Fibroblast of lung (primary cell): ENCODE data around the gene PPP2R5C. TPM values are rescaled to one million over a fixed set of nuclear protein-coding genes. Genes with fewer than 3 reads are reported as not detected.
A peak's percentile ranks its signal among the peaks of the same experiment; 100 is the strongest.

Experiments used
- DNase-seq, 2 donors: peaks; one replicate each; pipeline versions ENCODE4 v3.0.0 to v3.0.0-alpha.2; 2010; ENCODE audit warnings: low read depth in 2 of 2
- H2AFZ ChIP-seq: 2 replicates; pipeline ENCODE4 v1.5.1; 2012; ENCODE audit warnings: low read length, control low read depth, inconsistent platforms
- H3K27ac ChIP-seq: 2 replicates; pipeline ENCODE4 v1.5.1; 2011; ENCODE audit warnings: low read length, control low read depth; ENCODE audit not compliant: insufficient read depth
- H3K27me3 ChIP-seq: 2 replicates; pipeline ENCODE4 v1.5.1; 2011; ENCODE audit warnings: mild to moderate bottlenecking, low read length; ENCODE audit not compliant: control insufficient read depth, insufficient read depth
- H3K36me3 ChIP-seq: 2 replicates; pipeline ENCODE4 v1.5.1; 2011; ENCODE audit warnings: low read length; ENCODE audit not compliant: control insufficient read depth, insufficient read depth
- H3K4me1 ChIP-seq: 2 replicates; pipeline ENCODE4 v1.5.1; 2011; ENCODE audit warnings: low read length; ENCODE audit not compliant: control insufficient read depth, insufficient read depth; ENCODE audit errors: extremely low read depth
- H3K4me2 ChIP-seq: 2 replicates; pipeline ENCODE4 v1.5.1; 2011; ENCODE audit warnings: low read length, control low read depth; ENCODE audit not compliant: insufficient read depth; ENCODE audit errors: extremely low read depth
- H3K4me3 ChIP-seq, 4 experiments: fragments of 200-600 bp in 1 of 4; sonication (generic) in 1 of 4; replicated peaks in 1 of 4; 2 replicates each; pipeline ENCODE4 v1.5.1; 2011 to 2016; ENCODE audit warnings: low read length in 4 of 4, low read depth in 3 of 4, mild to moderate bottlenecking in 3 of 4, control low read depth in 2 of 4, inconsistent platforms in 1 of 4, mixed read lengths in 1 of 4; ENCODE audit not compliant: insufficient read depth in 1 of 4; ENCODE audit errors: control extremely low read depth in 1 of 4
- H3K79me2 ChIP-seq: 2 replicates; pipeline ENCODE4 v1.5.1; 2012; ENCODE audit warnings: mild to moderate bottlenecking, low read length, inconsistent platforms; ENCODE audit not compliant: control insufficient read depth, insufficient read depth
- H3K9ac ChIP-seq: 2 replicates; pipeline ENCODE4 v1.5.1; 2011; ENCODE audit warnings: mild to moderate bottlenecking, low read length, control low read depth; ENCODE audit not compliant: insufficient read depth
- H3K9me3 ChIP-seq: 2 replicates; pipeline ENCODE4 v1.5.1; 2012; ENCODE audit warnings: low read depth, low read length; ENCODE audit not compliant: control insufficient read depth, insufficient read depth
- H4K20me1 ChIP-seq: 2 replicates; pipeline ENCODE4 v1.5.1; 2011; ENCODE audit warnings: low read length; ENCODE audit not compliant: control insufficient read depth, insufficient read depth; ENCODE audit errors: extremely low read depth
- EZH2 ChIP-seq: IDR thresholded peaks from 2 replicates; pipeline ENCODE4 v1.5.1; 2012; ENCODE audit warnings: low read length, control low read depth, mild to moderate bottlenecking; ENCODE audit errors: missing control alignments
- polyA plus RNA-seq, 2 donors: library from polyadenylated mRNA; depleted of rRNA in 1 of 2; stranded (reverse) in 1 of 2; unstranded in 1 of 2; fragments of >200 nt; gene quantifications; 2 replicates each; pipeline ENCODE4 v1.2.1, GENCODE V29; 2011 to 2012; ENCODE audit warnings: missing spikeins in 1 of 2
- total RNA-seq: library from RNA; depleted of rRNA; stranded (reverse); fragments of >200 nt; gene quantifications from 2 replicates; pipeline ENCODE4 v1.2.1, GENCODE V29; 2014
- TF ChIP-seq, protein P1 (sequence below), 2 donors: IDR thresholded peaks in 1 of 2; conservative IDR thresholded peaks in 1 of 2; 1 replicate in 1 of 2; 2 replicates in 1 of 2; pipeline ENCODE4 v1.5.1; 2011 to 2012; ENCODE audit warnings: low read length in 2 of 2, control low read depth in 1 of 2, inconsistent platforms in 1 of 2, low read depth in 1 of 2, mild to moderate bottlenecking in 1 of 2

Gene PPP2R5C
- total and polyA plus RNA-seq, 2 donors (not counting 1 experiment from before 2014, with no cell fraction given): 86.0 to 116 TPM

DNA sequence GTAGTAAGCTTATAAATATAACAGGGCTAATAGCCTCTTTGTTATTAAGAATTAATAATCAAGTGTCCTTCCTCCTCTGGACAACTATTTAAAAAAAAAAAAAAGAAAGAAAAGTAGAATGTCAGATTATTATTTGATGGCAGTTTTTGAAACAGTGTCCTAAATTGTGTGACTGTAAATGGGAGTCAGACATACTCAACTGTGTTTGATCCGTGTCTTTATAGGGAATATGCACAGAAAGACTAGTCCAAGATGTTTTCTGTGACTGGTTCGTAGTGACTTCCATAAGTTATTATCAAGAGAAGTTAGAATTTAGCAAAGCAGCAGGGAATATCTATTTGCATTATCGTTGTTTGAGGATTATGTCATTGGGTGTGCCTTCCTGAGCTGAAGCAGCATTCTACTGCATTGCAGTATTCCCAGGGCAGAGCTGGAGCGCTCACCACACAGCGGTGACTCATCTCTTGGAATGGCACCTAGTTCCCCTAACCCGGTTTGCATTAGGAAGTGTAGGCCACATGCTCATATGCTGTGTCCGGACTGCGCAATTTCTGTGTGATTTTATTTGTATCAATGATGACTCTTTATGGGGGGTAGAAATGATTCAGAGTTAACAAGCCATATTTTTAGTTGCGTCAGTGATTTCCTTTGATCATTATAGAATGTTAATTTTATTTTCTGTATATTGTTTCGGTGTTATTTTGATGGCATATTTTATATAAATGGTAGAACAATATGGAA is 210.8 kb downstream of the PPP2R5C start:
- H3K4me3 ChIP-seq: peak overlapping the region; percentile 12 to 39 (median 22)
- peaks cover 11% of the 10 kb centered on the region for H3K4me1 ChIP-seq
- TF ChIP-seq EZH2: no peak
- TF ChIP-seq, protein P1, sequence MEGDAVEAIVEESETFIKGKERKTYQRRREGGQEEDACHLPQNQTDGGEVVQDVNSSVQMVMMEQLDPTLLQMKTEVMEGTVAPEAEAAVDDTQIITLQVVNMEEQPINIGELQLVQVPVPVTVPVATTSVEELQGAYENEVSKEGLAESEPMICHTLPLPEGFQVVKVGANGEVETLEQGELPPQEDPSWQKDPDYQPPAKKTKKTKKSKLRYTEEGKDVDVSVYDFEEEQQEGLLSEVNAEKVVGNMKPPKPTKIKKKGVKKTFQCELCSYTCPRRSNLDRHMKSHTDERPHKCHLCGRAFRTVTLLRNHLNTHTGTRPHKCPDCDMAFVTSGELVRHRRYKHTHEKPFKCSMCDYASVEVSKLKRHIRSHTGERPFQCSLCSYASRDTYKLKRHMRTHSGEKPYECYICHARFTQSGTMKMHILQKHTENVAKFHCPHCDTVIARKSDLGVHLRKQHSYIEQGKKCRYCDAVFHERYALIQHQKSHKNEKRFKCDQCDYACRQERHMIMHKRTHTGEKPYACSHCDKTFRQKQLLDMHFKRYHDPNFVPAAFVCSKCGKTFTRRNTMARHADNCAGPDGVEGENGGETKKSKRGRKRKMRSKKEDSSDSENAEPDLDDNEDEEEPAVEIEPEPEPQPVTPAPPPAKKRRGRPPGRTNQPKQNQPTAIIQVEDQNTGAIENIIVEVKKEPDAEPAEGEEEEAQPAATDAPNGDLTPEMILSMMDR (conservative IDR thresholded peaks at IDR 0.05 in 1 of 2, IDR thresholded peaks at IDR 0.05 in 1 of 2; ENCODE audit: low read depth in 1 of 2, low read length in 2 of 2): no peak
- H3K9ac ChIP-seq: peak overlapping the region; percentile 44
- peak overlapping the region; percentile 90 for H3K4me2 ChIP-seq
- peak overlapping the region; percentile 80 for H3K27ac ChIP-seq
- peaks cover 78% of the 10 kb centered on the region for H3K79me2 ChIP-seq
- no peaks in the 10 kb centered on the region for H3K27me3 ChIP-seq
- no peak overlapping the region for H2AFZ ChIP-seq
- H3K9me3 ChIP-seq: no peaks in the 10 kb centered on the region
- H3K36me3 ChIP-seq: peaks cover 4% of the 10 kb centered on the region
- peak; percentile 99 to 100 for DNase-seq
- H4K20me1 ChIP-seq: peaks cover 2% of the 10 kb centered on the region

GRCh38 chr14:101973356-101973755 is 211.8 kb downstream of the PPP2R5C start:
- Histone ChIP-seq H3K36me3 (peaks cover 5% of the 10 kb centered on the region), H3K9ac (no peak overlapping the region), H4K20me1 (peaks cover 2% of the 10 kb centered on the region), H3K9me3 (no peaks in the 10 kb centered on the region), H3K27ac (peak overlapping the region; percentile 74), H3K27me3 (no peaks in the 10 kb centered on the region), H2AFZ (no peak overlapping the region), H3K4me3 (peak overlapping the region in 1 of 4 experiments; percentile 8), H3K4me1 (peaks cover 11% of the 10 kb centered on the region), H3K79me2 (peaks cover 78% of the 10 kb centered on the region), H3K4me2 (no peak overlapping the region)
- peak in 1 of 2 donors; percentile 29 for DNase-seq
- TF ChIP-seq, protein P1 (conservative IDR thresholded peaks at IDR 0.05 in 1 of 2, IDR thresholded peaks at IDR 0.05 in 1 of 2; ENCODE audit: low read depth in 1 of 2, low read length in 2 of 2): no peak
- TF ChIP-seq EZH2: no peak

DNA sequence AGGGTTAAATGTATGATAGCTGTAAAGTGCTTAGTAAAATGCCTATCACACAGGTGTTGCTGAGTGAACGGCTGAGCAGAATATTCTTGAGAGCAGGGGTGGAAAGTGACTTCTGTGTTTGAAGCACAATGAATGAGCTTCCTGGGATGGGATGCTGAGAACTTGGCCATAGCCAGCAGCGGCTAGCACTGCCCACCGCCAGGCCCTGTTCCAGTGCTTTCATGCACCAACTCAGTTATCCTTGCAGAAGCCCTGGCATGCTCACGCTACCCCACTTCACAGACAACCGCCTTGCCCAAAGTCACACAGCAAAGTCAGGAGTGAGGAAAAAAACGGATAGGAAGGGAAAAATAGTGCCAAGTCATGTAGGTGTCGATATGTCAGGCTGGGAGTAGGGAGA is 213.7 kb downstream of the PPP2R5C start:
- Histone ChIP-seq H3K27ac (no peak overlapping the region), H3K4me3 (no peak overlapping the region), H3K27me3 (no peaks in the 10 kb centered on the region), H3K36me3 (peaks cover 3% of the 10 kb centered on the region), H3K4me1 (peaks cover 17% of the 10 kb centered on the region), H3K79me2 (peaks cover 72% of the 10 kb centered on the region), H3K9ac (no peak overlapping the region), H2AFZ (no peak overlapping the region), H3K4me2 (no peak overlapping the region), H3K9me3 (no peaks in the 10 kb centered on the region), H4K20me1 (peaks cover 2% of the 10 kb centered on the region)
- no peak for DNase-seq
- TF ChIP-seq, protein P1 (conservative IDR thresholded peaks at IDR 0.05 in 1 of 2, IDR thresholded peaks at IDR 0.05 in 1 of 2; ENCODE audit: low read depth in 1 of 2, low read length in 2 of 2): no peak
- TF ChIP-seq EZH2: no peak

Other genes starting within 250 kb of the PPP2R5C start
- gene DIO3, start 200.2 kb upstream of the PPP2R5C start, total RNA-seq: 0.17 and 1.0 TPM in 2 replicates
- gene DIO3, start 200.2 kb upstream of the PPP2R5C start, polyA plus RNA-seq: not detected in 2 replicates
- gene DYNC1H1, start 202.9 kb downstream of the PPP2R5C start, total RNA-seq: 394 and 677 TPM in 2 replicates
- 128 and 186 TPM in 2 replicates for gene DYNC1H1, start 202.9 kb downstream of the PPP2R5C start, polyA plus RNA-seq